Measurements from ENCODE around the gene C10orf90. TPM values are rescaled to one million over a fixed set of nuclear protein-coding genes. Genes with fewer than 3 reads are reported as not detected.

The C10orf90 gene
- total RNA-seq, 1 donor from 2014 or later: not detected

- DNase-seq (no peak), ATAC-seq (ENCODE audit: low read depth) (no peak)
- Mint-ChIP-seq H3K36me3 (ENCODE audit: low read depth) (no peaks in the 10 kb centered on the region), H3K27me3 (peaks cover 2% of the 10 kb centered on the region), H3K4me1 (no peaks in the 10 kb centered on the region), H3K9me3 (no peaks in the 10 kb centered on the region), H3K27ac (no peak overlapping the region), H3K4me3 (no peak overlapping the region)
- TF ChIP-seq, protein P1, sequence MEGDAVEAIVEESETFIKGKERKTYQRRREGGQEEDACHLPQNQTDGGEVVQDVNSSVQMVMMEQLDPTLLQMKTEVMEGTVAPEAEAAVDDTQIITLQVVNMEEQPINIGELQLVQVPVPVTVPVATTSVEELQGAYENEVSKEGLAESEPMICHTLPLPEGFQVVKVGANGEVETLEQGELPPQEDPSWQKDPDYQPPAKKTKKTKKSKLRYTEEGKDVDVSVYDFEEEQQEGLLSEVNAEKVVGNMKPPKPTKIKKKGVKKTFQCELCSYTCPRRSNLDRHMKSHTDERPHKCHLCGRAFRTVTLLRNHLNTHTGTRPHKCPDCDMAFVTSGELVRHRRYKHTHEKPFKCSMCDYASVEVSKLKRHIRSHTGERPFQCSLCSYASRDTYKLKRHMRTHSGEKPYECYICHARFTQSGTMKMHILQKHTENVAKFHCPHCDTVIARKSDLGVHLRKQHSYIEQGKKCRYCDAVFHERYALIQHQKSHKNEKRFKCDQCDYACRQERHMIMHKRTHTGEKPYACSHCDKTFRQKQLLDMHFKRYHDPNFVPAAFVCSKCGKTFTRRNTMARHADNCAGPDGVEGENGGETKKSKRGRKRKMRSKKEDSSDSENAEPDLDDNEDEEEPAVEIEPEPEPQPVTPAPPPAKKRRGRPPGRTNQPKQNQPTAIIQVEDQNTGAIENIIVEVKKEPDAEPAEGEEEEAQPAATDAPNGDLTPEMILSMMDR (IDR thresholded peaks at IDR 0.05): no peak
- ChIA-PET POLR2A (no interaction called here), CTCF (no interaction called here)
- intact Hi-C loops (cut with micrococcal nuclease): no loop called here
These were observed 8.5 kb downstream of the C10orf90 start for GRCh38 chr10:126661841-126662515.

DNA sequence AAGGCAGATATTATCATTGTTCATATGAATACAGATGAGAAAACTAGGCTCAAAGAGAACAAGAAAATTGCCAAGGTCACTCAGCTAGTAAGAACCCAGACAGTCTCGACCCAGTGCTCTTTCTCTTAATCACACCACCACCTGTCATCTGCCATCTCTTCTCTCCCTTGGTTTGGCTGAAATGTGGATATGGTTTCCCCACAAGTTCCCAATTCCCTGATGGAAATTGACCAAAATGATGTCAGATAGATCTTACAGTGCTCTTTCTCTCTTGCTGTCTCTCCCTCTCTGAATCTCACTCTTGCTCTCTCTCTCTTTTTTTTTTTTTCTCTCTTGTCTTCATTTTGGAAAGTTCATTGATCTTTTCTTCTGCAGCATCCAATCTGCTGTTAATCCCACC, 9.1 kb downstream of the C10orf90 start:
- H3K4me3 Mint-ChIP-seq: no peak overlapping the region
- H3K27me3 Mint-ChIP-seq: peaks cover 2% of the 10 kb centered on the region
- no peak for DNase-seq
- H3K36me3 Mint-ChIP-seq (ENCODE audit: low read depth): no peaks in the 10 kb centered on the region
- H3K27ac Mint-ChIP-seq: no peak overlapping the region
- no peaks in the 10 kb centered on the region for H3K4me1 Mint-ChIP-seq
- intact Hi-C loops (cut with micrococcal nuclease): no loop called here
- CTCF ChIA-PET: no interaction called here
- POLR2A ChIA-PET: no interaction called here
- no peaks in the 10 kb centered on the region for H3K9me3 Mint-ChIP-seq
- TF ChIP-seq, protein P1 (IDR thresholded peaks at IDR 0.05): no peak
- no peak for ATAC-seq (ENCODE audit: low read depth)

DNA sequence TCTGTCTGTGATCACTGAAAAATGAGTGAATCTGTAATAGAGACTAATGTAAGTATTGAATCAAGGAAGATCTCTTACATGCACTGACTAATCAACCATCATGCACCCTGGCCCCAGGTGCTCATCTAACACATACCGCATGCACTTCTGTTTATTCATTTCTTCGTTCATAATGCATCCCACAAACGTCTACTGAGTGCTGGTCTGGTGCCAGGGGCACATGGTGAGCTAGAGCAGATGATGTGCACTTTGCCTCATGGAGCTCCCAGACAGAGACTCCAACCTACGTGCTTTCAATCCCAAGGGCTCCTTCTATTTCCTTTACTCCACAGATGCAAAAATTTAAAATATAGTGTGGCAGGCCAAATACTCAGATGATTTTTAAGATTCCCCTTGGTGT, 10.7 kb downstream of the C10orf90 start:
- DNase-seq (no peak), ATAC-seq (ENCODE audit: low read depth) (no peak)
- Mint-ChIP-seq H3K9me3 (no peaks in the 10 kb centered on the region), H3K27ac (no peak overlapping the region), H3K4me3 (no peak overlapping the region), H3K36me3 (ENCODE audit: low read depth) (no peaks in the 10 kb centered on the region), H3K4me1 (no peaks in the 10 kb centered on the region), H3K27me3 (peaks cover 2% of the 10 kb centered on the region)
- ChIA-PET CTCF (no interaction called here), POLR2A (no interaction called here)
- TF ChIP-seq, protein P1 (IDR thresholded peaks at IDR 0.05): no peak
- intact Hi-C loops (cut with micrococcal nuclease): no loop called here

DNA sequence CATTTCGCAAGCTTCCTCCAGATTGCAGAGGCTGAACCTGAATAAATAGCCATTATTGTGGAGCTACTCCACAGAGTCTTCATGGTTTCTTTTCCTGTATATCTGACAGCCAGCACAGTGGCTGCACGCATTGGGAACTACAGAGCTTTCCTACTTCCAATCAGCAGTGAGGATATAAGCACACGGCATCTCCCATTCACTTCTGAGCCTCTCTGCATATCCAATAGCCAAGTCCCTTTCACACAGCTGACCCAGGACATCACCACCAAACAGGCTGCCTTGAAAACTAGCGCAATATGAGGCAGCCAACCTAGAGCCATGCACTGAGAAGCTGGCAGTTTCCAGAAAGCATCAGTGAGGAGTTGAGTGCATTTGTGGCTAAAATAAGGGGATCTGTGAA, 11.6 kb downstream of the C10orf90 start:
- Mint-ChIP-seq H3K4me3 (no peak overlapping the region), H3K27me3 (peaks cover 2% of the 10 kb centered on the region), H3K36me3 (ENCODE audit: low read depth) (no peaks in the 10 kb centered on the region), H3K9me3 (no peaks in the 10 kb centered on the region), H3K4me1 (no peaks in the 10 kb centered on the region), H3K27ac (no peak overlapping the region)
- ATAC-seq (ENCODE audit: low read depth) (no peak), DNase-seq (no peak)
- TF ChIP-seq, protein P1 (IDR thresholded peaks at IDR 0.05): no peak
- ChIA-PET POLR2A (no interaction called here), CTCF (no interaction called here)
- intact Hi-C loops (cut with micrococcal nuclease): no loop called here

DNA sequence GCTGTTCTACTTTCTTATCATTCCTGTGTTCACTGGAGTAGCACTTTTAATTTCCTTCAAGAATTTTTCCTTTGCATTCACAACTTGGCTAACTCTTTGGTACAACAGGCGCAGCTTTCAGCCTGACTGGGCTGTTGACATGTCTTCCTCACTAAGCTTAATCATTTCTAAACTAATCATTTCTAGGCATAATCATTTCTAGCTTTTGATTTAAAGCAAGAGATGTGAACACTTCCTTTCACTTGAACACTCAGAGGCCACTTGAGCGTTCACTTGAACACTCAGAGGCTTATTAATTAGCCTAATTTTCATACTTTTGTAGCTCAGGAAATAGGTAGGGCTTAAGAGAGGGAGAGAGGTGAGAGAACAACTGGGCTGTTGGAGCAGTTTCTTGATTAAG, 15.9 kb downstream of the C10orf90 start:
- DNase-seq (no peak), ATAC-seq (ENCODE audit: low read depth) (no peak)
- no peaks in the 10 kb centered on the region for H3K36me3 Mint-ChIP-seq (ENCODE audit: low read depth)
- no peaks in the 10 kb centered on the region for H3K27me3 Mint-ChIP-seq
- H3K27ac Mint-ChIP-seq: no peak overlapping the region
- CTCF ChIA-PET: no interaction called here
- POLR2A ChIA-PET: no interaction called here
- H3K4me3 Mint-ChIP-seq: no peak overlapping the region
- TF ChIP-seq, protein P1 (IDR thresholded peaks at IDR 0.05): no peak
- no peaks in the 10 kb centered on the region for H3K4me1 Mint-ChIP-seq
- intact Hi-C loops (cut with micrococcal nuclease): no loop called here
- no peaks in the 10 kb centered on the region for H3K9me3 Mint-ChIP-seq
